ENCODE results near the gene WIPF2.

WIPF2 gene

GRCh38 chr17:40218740-40219593 lies at the start of gene WIPF2:
Gene WIPF2, plus strand, starts transcription at chr17:40219304. Its CDS starts 37,156 bp downstream, at chr17:40256460.
- in situ Hi-C loops (cut with HindIII; ENCODE audit: low pct_ligation_motif_present, low pct_unique_long_range_greater_than_20kb, low sequenced_read_pairs): no loop called here
- DNase-seq: peak; percentile 99

GRCh38 chr17:40170325-40170724 lies 48.8 kb upstream of the WIPF2 start:
- DNase-seq: no peak
- in situ Hi-C loops (cut with HindIII; ENCODE audit: low pct_ligation_motif_present, low pct_unique_long_range_greater_than_20kb, low sequenced_read_pairs): loop anchor here (10.0 kb wide), 1 partner anchor 66 kb away; the partner anchor contains the start of gene NR1D1

GRCh38 chr17:40171750-40172149 lies 47.4 kb upstream of the WIPF2 start:
- in situ Hi-C loops (cut with HindIII; ENCODE audit: low pct_ligation_motif_present, low pct_unique_long_range_greater_than_20kb, low sequenced_read_pairs): loop anchor here (10.0 kb wide), 1 partner anchor 67 kb away; the partner anchor contains the start of gene NR1D1
- no peak for DNase-seq

GRCh38 chr17:40173091-40173777 lies 45.9 kb upstream of the WIPF2 start:
- in situ Hi-C loops (cut with HindIII; ENCODE audit: low pct_ligation_motif_present, low pct_unique_long_range_greater_than_20kb, low sequenced_read_pairs): loop anchor here (10.0 kb wide), 1 partner anchor 68 kb away; the partner anchor contains the start of gene NR1D1
- DNase-seq: no peak

GRCh38 chr17:40173778-40174135 lies 45.3 kb upstream of the WIPF2 start:
- no peak for DNase-seq
- in situ Hi-C loops (cut with HindIII; ENCODE audit: low pct_ligation_motif_present, low pct_unique_long_range_greater_than_20kb, low sequenced_read_pairs): loop anchor here (10.0 kb wide), 1 partner anchor 69 kb away; the partner anchor contains the start of gene NR1D1

GRCh38 chr17:40174514-40174913 lies 44.6 kb upstream of the WIPF2 start:
- in situ Hi-C loops (cut with HindIII; ENCODE audit: low pct_ligation_motif_present, low pct_unique_long_range_greater_than_20kb, low sequenced_read_pairs): loop anchor here (10.0 kb wide), 1 partner anchor 70 kb away; the partner anchor contains the start of gene NR1D1
- DNase-seq: no peak

GRCh38 chr17:40175928-40176753 lies 43.0 kb upstream of the WIPF2 start:
- in situ Hi-C loops (cut with HindIII; ENCODE audit: low pct_ligation_motif_present, low pct_unique_long_range_greater_than_20kb, low sequenced_read_pairs): loop anchor here (10.0 kb wide), 1 partner anchor 71 kb away; the partner anchor contains the start of gene NR1D1

GRCh38 chr17:40176754-40177110 lies 42.4 kb upstream of the WIPF2 start:
- DNase-seq: no peak
- in situ Hi-C loops (cut with HindIII; ENCODE audit: low pct_ligation_motif_present, low pct_unique_long_range_greater_than_20kb, low sequenced_read_pairs): loop anchor here (10.0 kb wide), 1 partner anchor 72 kb away; the partner anchor contains the start of gene NR1D1

More at GRCh38 chr17:40175928-40176753, 43.0 kb upstream of the WIPF2 start:
- DNase-seq: no peak

- peak; percentile 70 for DNase-seq
- in situ Hi-C loops (cut with HindIII; ENCODE audit: low pct_ligation_motif_present, low pct_unique_long_range_greater_than_20kb, low sequenced_read_pairs): loop anchor here (10.0 kb wide), 1 partner anchor 73 kb away; the partner anchor contains the start of gene NR1D1
Observed at GRCh38 chr17:40177275-40177874, 41.7 kb upstream of the WIPF2 start, which contains the start of gene RAPGEFL1. Gene RAPGEFL1, plus strand, starts transcription at chr17:40177470. Its CDS starts 392 bp downstream, at chr17:40177862.

GRCh38 chr17:40178021-40178601 lies 41.0 kb upstream of the WIPF2 start:
- in situ Hi-C loops (cut with HindIII; ENCODE audit: low pct_ligation_motif_present, low pct_unique_long_range_greater_than_20kb, low sequenced_read_pairs): loop anchor here (10.0 kb wide), 1 partner anchor 73 kb away; the partner anchor contains the start of gene NR1D1
- no peak for DNase-seq

GRCh38 chr17:40178660-40179059 lies 40.4 kb upstream of the WIPF2 start:
- no peak for DNase-seq
- in situ Hi-C loops (cut with HindIII; ENCODE audit: low pct_ligation_motif_present, low pct_unique_long_range_greater_than_20kb, low sequenced_read_pairs): loop anchor here (10.0 kb wide), 1 partner anchor 74 kb away; the partner anchor contains the start of gene NR1D1

GRCh38 chr17:40179923-40180659 lies 39.0 kb upstream of the WIPF2 start:
- DNase-seq: peak; percentile 46

GRCh38 chr17:40180694-40181093 lies 38.4 kb upstream of the WIPF2 start:
- in situ Hi-C loops (cut with HindIII; ENCODE audit: low pct_ligation_motif_present, low pct_unique_long_range_greater_than_20kb, low sequenced_read_pairs): no loop called here
- no peak for DNase-seq

More at GRCh38 chr17:40179923-40180659, 39.0 kb upstream of the WIPF2 start:
- in situ Hi-C loops (cut with HindIII; ENCODE audit: low pct_ligation_motif_present, low pct_unique_long_range_greater_than_20kb, low sequenced_read_pairs): loop anchor here (10.0 kb wide), 1 partner anchor 75 kb away; the partner anchor contains the start of gene NR1D1

- DNase-seq: no peak
- in situ Hi-C loops (cut with HindIII; ENCODE audit: low pct_ligation_motif_present, low pct_unique_long_range_greater_than_20kb, low sequenced_read_pairs): no loop called here
Observed at GRCh38 chr17:40181205-40181604, 37.9 kb upstream of the WIPF2 start.

GRCh38 chr17:40182606-40183005 lies 36.5 kb upstream of the WIPF2 start:
- no peak for DNase-seq
- in situ Hi-C loops (cut with HindIII; ENCODE audit: low pct_ligation_motif_present, low pct_unique_long_range_greater_than_20kb, low sequenced_read_pairs): no loop called here

GRCh38 chr17:40187238-40187637 lies 31.9 kb upstream of the WIPF2 start:
- DNase-seq: no peak
- in situ Hi-C loops (cut with HindIII; ENCODE audit: low pct_ligation_motif_present, low pct_unique_long_range_greater_than_20kb, low sequenced_read_pairs): no loop called here

GRCh38 chr17:40188694-40189093 lies 30.4 kb upstream of the WIPF2 start:
- DNase-seq: no peak
- in situ Hi-C loops (cut with HindIII; ENCODE audit: low pct_ligation_motif_present, low pct_unique_long_range_greater_than_20kb, low sequenced_read_pairs): no loop called here

Data from ACHN (cell line).